H9 (cell line): Measurements from ENCODE around the gene MGAT4A. TPM values are rescaled to one million over a fixed set of nuclear protein-coding genes. Genes with fewer than 3 reads are reported as not detected.

Experiments used
- DNase-seq: peaks from one replicate; pipeline ENCODE4 v3.0.0-alpha.2; 2017
- H2AFZ ChIP-seq: one replicate; pipeline ENCODE4 v1.6.1; 2013; ENCODE audit warnings: mild to moderate bottlenecking, low read length, control low read depth, moderate library complexity
- H2AK5ac ChIP-seq: 2 replicates; pipeline ENCODE4 v1.6.1; 2013; ENCODE audit warnings: low read length, control low read depth, mixed read lengths; ENCODE audit not compliant: insufficient read length
- H2BK120ac ChIP-seq: one replicate; pipeline ENCODE4 v1.6.1; 2013; ENCODE audit warnings: low read depth, mild to moderate bottlenecking, low read length, control low read depth, inconsistent platforms; ENCODE audit not compliant: poor library complexity, severe bottlenecking
- H2BK12ac ChIP-seq: 2 replicates; pipeline ENCODE4 v1.6.1; 2013; ENCODE audit warnings: low read length, control low read depth, mixed read lengths, low read depth; ENCODE audit not compliant: insufficient read length
- H2BK15ac ChIP-seq: 2 replicates; pipeline ENCODE4 v1.6.1; 2013; ENCODE audit warnings: low read depth, low read length, control low read depth
- H2BK20ac ChIP-seq: one replicate; pipeline ENCODE4 v1.6.1; 2013; ENCODE audit warnings: low read depth, mild to moderate bottlenecking, low read length, control low read depth, inconsistent platforms; ENCODE audit not compliant: poor library complexity, severe bottlenecking
- H2BK5ac ChIP-seq: 2 replicates; pipeline ENCODE4 v1.6.1; 2013; ENCODE audit warnings: low read length, control low read depth, mixed read lengths; ENCODE audit not compliant: insufficient read length
- H3K14ac ChIP-seq: 2 replicates; pipeline ENCODE4 v1.6.1; 2013; ENCODE audit warnings: low read length, control low read depth; ENCODE audit not compliant: insufficient read depth
- H3K18ac ChIP-seq: 2 replicates; pipeline ENCODE4 v1.6.1; 2013; ENCODE audit warnings: low read depth, mild to moderate bottlenecking, mixed read lengths, low read length, control low read depth; ENCODE audit not compliant: insufficient read length
- H3K23ac ChIP-seq: 2 replicates; pipeline ENCODE4 v1.6.1; 2013; ENCODE audit warnings: low read length, control low read depth, mixed read lengths, low read depth; ENCODE audit not compliant: insufficient read length
- H3K23me2 ChIP-seq: 2 replicates; pipeline ENCODE4 v1.6.1; 2013; ENCODE audit warnings: low read depth, mild to moderate bottlenecking, mixed read lengths, low read length, control low read depth; ENCODE audit not compliant: insufficient read length, poor library complexity, severe bottlenecking
- H3K27ac ChIP-seq: 2 replicates; pipeline ENCODE4 v1.5.1; 2013; ENCODE audit warnings: low read length, control low read depth, mixed read lengths, low read depth; ENCODE audit not compliant: insufficient read length
- H3K27me3 ChIP-seq: 2 replicates; pipeline ENCODE4 v1.6.1; 2013; ENCODE audit warnings: low read length, control low read depth, inconsistent platforms; ENCODE audit not compliant: insufficient read depth
- H3K4ac ChIP-seq: 2 replicates; pipeline ENCODE4 v1.6.1; 2013; ENCODE audit warnings: low read depth, mild to moderate bottlenecking, control low read depth, inconsistent platforms, low read length, moderate library complexity
- H3K4me1 ChIP-seq: 2 replicates; pipeline ENCODE4 v1.6.1; 2013; ENCODE audit warnings: low read length, control low read depth, inconsistent platforms; ENCODE audit not compliant: insufficient read depth
- H3K4me2 ChIP-seq: 2 replicates; pipeline ENCODE4 v1.6.1; 2013; ENCODE audit warnings: low read length, control low read depth, mixed read lengths; ENCODE audit not compliant: insufficient read length, insufficient read depth
- H3K56ac ChIP-seq: 2 replicates; pipeline ENCODE4 v1.6.1; 2013; ENCODE audit warnings: low read depth, mild to moderate bottlenecking, mixed read lengths, low read length, control low read depth; ENCODE audit not compliant: insufficient read length
- H3K79me1 ChIP-seq: 2 replicates; pipeline ENCODE4 v1.6.1; 2013; ENCODE audit warnings: low read depth, mild to moderate bottlenecking, moderate library complexity, low read length, control low read depth, inconsistent platforms; ENCODE audit not compliant: insufficient read depth, poor library complexity, severe bottlenecking
- H3K79me2 ChIP-seq: 2 replicates; pipeline ENCODE4 v1.6.1; 2013; ENCODE audit warnings: low read length, control low read depth, inconsistent platforms; ENCODE audit not compliant: insufficient read depth
- H3K9ac ChIP-seq: 2 replicates; pipeline ENCODE4 v1.6.1; 2013; ENCODE audit warnings: low read length, control low read depth, mixed read lengths; ENCODE audit not compliant: insufficient read length; ENCODE audit errors: extremely low read depth
- H3K9me3 ChIP-seq: one replicate; pipeline ENCODE4 v1.6.1; 2013; ENCODE audit warnings: low read depth, low read length, inconsistent platforms; ENCODE audit not compliant: control insufficient read depth
- H3T11ph ChIP-seq: one replicate; pipeline ENCODE4 v1.6.1; 2013; ENCODE audit warnings: mild to moderate bottlenecking, low read length, control low read depth, inconsistent platforms
- H4K20me1 ChIP-seq: one replicate; pipeline ENCODE4 v1.6.1; 2013; ENCODE audit not compliant: control insufficient read depth, insufficient read length, insufficient read depth
- H4K5ac ChIP-seq: 2 replicates; pipeline ENCODE4 v1.6.1; 2013; ENCODE audit warnings: low read depth, mild to moderate bottlenecking, mixed read lengths, low read length, control low read depth; ENCODE audit not compliant: insufficient read length
- H4K8ac ChIP-seq: replicated peaks from 2 replicates; pipeline ENCODE4 v1.6.1; 2013; ENCODE audit warnings: low read length, control low read depth, mixed read lengths, low read depth; ENCODE audit not compliant: insufficient read length
- H4K91ac ChIP-seq: 2 replicates; pipeline ENCODE4 v1.6.1; 2013; ENCODE audit warnings: low read depth, mild to moderate bottlenecking, moderate library complexity, mixed read lengths, low read length, control low read depth; ENCODE audit not compliant: insufficient read length
- H3K27ac Mint-ChIP-seq, 3 experiments: 2 replicates in 2 of 3; 3 replicates in 1 of 3; pipeline ENCODE4 v1.8.0; 2020 to 2021; ENCODE audit warnings: mixed read lengths in 3 of 3, mild to moderate bottlenecking in 1 of 3, moderate library complexity in 1 of 3
- H3K27me3 Mint-ChIP-seq: 2 replicates; pipeline ENCODE4 v1.8.0; 2021; ENCODE audit warnings: low read depth, mild to moderate bottlenecking, moderate library complexity, mixed read lengths
- H3K36me3 Mint-ChIP-seq, 3 experiments: 2 replicates in 2 of 3; 3 replicates in 1 of 3; pipeline ENCODE4 v1.8.0; 2020 to 2021; ENCODE audit warnings: low read depth in 3 of 3, mixed read lengths in 3 of 3; ENCODE audit not compliant: insufficient read depth in 1 of 3
- H3K4me1 Mint-ChIP-seq, 2 experiments: 2 replicates each; pipeline ENCODE4 v1.8.0; 2020; ENCODE audit warnings: mixed read lengths in 2 of 2
- H3K4me3 Mint-ChIP-seq, 2 experiments: 2 replicates in 1 of 2; 3 replicates in 1 of 2; pipeline ENCODE4 v1.8.0; 2020 to 2021; ENCODE audit warnings: mild to moderate bottlenecking in 2 of 2, mixed read lengths in 2 of 2, moderate library complexity in 1 of 2
- H3K9me3 Mint-ChIP-seq, 2 experiments: 2 replicates in 1 of 2; 3 replicates in 1 of 2; pipeline ENCODE4 v1.8.0; 2020; ENCODE audit warnings: mild to moderate bottlenecking in 2 of 2, mixed read lengths in 2 of 2, moderate library complexity in 1 of 2
- WGBS: extraction: QIAGEN DNeasy Blood & Tissue Kit; methylation state at CpG from one replicate; pipeline ENCODE4 v1.1.7; 2013; ENCODE audit warnings: missing lambda C conversion rate, low lambda C conversion rate, mixed read lengths; ENCODE audit not compliant: insufficient read length; ENCODE audit errors: extremely low coverage; 5-methylcytosine and 5-hydroxymethylcytosine counted together
- total RNA-seq: library from RNA; stranded (reverse); gene quantifications from 2 replicates; pipeline ENCODE4 v1.2.1, GENCODE V29; 2021
- TF ChIP-seq, protein P1 (sequence below): fragments of 200-600 bp; sonication (generic); conservative IDR thresholded peaks from 3 replicates; pipeline ENCODE4 v1.8.0; 2021; ENCODE audit warnings: antibody characterized with exemption, mild to moderate bottlenecking

Gene MGAT4A
- total RNA-seq, 1 experiment from 2014 or later = 3.5 TPM

DNA sequence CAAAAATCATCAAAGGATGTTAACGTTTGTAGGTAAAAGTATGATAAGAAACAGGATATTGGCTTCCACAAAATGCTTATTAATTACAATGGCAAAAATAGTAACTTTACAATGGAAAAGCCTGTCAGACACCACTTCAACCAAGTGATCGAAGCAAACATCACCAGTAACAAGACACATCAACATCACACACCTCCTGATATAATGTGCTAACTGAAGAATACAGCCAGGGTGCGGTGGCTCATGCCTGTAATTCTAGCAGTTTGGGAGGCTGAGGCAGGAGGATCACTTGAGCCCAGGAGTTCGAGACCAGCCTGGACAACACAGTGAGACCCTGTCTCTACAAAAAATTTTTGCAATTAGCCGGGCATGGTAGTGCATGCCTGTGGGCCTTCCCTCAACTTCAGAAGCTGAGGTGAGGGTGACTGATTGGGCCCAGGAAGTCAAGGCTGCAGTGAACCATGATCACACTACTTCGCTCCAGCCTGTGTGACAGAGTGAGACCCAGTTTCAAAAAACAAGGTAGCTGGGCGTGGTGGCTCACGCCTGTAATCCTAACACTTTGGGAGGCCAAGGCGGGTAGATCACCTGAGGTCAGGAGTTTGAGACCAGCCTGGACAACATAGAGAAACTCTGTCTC, 15.0 kb downstream of the MGAT4A start:
- H3K27me3 Mint-ChIP-seq = no peaks in the 10 kb centered on the region; the same call in 1 of the 2 replicates
- no peak overlapping the region for H2BK12ac ChIP-seq
- no peak overlapping the region for H3K14ac ChIP-seq
- no peak overlapping the region for H3T11ph ChIP-seq
- no peak overlapping the region for H4K5ac ChIP-seq
- no peak overlapping the region for H3K4me2 ChIP-seq
- no peaks in the 10 kb centered on the region for H4K20me1 ChIP-seq
- H2BK20ac ChIP-seq = no peak overlapping the region
- H3K4me3 Mint-ChIP-seq = no peak overlapping the region
- H2AFZ ChIP-seq = no peak overlapping the region
- WGBS = no CpG with 5 or more reads among the region's 9 CpGs
- H3K4me1 ChIP-seq = no peaks in the 10 kb centered on the region
- H2BK120ac ChIP-seq = no peak overlapping the region
- H3K79me1 ChIP-seq = no peaks in the 10 kb centered on the region
- H3K4me1 Mint-ChIP-seq = peaks cover 2 to 12% of the 10 kb centered on the region in 2 experiments
- H2BK5ac ChIP-seq = no peak overlapping the region
- H3K23ac ChIP-seq = no peak overlapping the region
- no peak for DNase-seq
- H4K91ac ChIP-seq = no peak overlapping the region
- H3K56ac ChIP-seq = no peak overlapping the region
- no peak overlapping the region for H2BK15ac ChIP-seq
- H4K8ac ChIP-seq = no peak overlapping the region
- H3K9me3 Mint-ChIP-seq = peaks cover 0 to 4% of the 10 kb centered on the region in 2 experiments; a peak in 2 of 5 replicates
- TF ChIP-seq, protein P1, sequence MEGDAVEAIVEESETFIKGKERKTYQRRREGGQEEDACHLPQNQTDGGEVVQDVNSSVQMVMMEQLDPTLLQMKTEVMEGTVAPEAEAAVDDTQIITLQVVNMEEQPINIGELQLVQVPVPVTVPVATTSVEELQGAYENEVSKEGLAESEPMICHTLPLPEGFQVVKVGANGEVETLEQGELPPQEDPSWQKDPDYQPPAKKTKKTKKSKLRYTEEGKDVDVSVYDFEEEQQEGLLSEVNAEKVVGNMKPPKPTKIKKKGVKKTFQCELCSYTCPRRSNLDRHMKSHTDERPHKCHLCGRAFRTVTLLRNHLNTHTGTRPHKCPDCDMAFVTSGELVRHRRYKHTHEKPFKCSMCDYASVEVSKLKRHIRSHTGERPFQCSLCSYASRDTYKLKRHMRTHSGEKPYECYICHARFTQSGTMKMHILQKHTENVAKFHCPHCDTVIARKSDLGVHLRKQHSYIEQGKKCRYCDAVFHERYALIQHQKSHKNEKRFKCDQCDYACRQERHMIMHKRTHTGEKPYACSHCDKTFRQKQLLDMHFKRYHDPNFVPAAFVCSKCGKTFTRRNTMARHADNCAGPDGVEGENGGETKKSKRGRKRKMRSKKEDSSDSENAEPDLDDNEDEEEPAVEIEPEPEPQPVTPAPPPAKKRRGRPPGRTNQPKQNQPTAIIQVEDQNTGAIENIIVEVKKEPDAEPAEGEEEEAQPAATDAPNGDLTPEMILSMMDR = no peak
- no peak overlapping the region for H3K27ac ChIP-seq
- H3K18ac ChIP-seq = no peak overlapping the region
- no peaks in the 10 kb centered on the region for H3K9me3 ChIP-seq
- no peak overlapping the region for H3K9ac ChIP-seq
- H3K27me3 ChIP-seq = no peaks in the 10 kb centered on the region
- no peak overlapping the region for H3K27ac Mint-ChIP-seq
- no peaks in the 10 kb centered on the region for H3K36me3 Mint-ChIP-seq
- no peak overlapping the region for H3K4ac ChIP-seq
- H3K79me2 ChIP-seq = no peaks in the 10 kb centered on the region
- no peak overlapping the region for H2AK5ac ChIP-seq
- no peaks in the 10 kb centered on the region for H3K23me2 ChIP-seq
